GM15510 (cell line): ENCODE data around the gene PSME3IP1.

Experiments
- POLR2A ChIP-seq: IDR thresholded peaks from 3 replicates; pipeline ENCODE4 v1.6.1; 2011; ENCODE audit warnings: borderline replicate concordance; ENCODE audit not compliant: insufficient read length; ENCODE audit errors: extremely low read depth

The PSME3IP1 gene

GRCh38 chr16:57185945-57186871 lies at the start of gene PSME3IP1, which contains the start of gene RSPRY1:
Gene PSME3IP1 (minus strand): TSS chr16:57186039. CDS start chr16:57173854, 12,185 bp downstream.
Gene RSPRY1 (plus strand): TSS chr16:57186329. CDS start chr16:57204659, 18,330 bp downstream.
- peak; percentile 83 for TF ChIP-seq POLR2A

- no peak for TF ChIP-seq POLR2A
Observed at GRCh38 chr16:57235128-57236021, 49.5 kb upstream of the PSME3IP1 start.

- no peak for TF ChIP-seq POLR2A
Observed at GRCh38 chr16:57234707-57235092, 48.9 kb upstream of the PSME3IP1 start.

GRCh38 chr16:57233944-57234706 lies 48.3 kb upstream of the PSME3IP1 start:
- TF ChIP-seq POLR2A: no peak

- TF ChIP-seq POLR2A: no peak
Observed at GRCh38 chr16:57231821-57232350, 46.0 kb upstream of the PSME3IP1 start.

- no peak for TF ChIP-seq POLR2A
Observed at GRCh38 chr16:57229079-57229478, 43.2 kb upstream of the PSME3IP1 start.

GRCh38 chr16:57226701-57227621 lies 41.1 kb upstream of the PSME3IP1 start:
- no peak for TF ChIP-seq POLR2A

GRCh38 chr16:57225978-57226377 lies 40.1 kb upstream of the PSME3IP1 start:
- no peak for TF ChIP-seq POLR2A

GRCh38 chr16:57224651-57225335 lies 39.0 kb upstream of the PSME3IP1 start:
- no peak for TF ChIP-seq POLR2A

- TF ChIP-seq POLR2A: no peak
Observed at GRCh38 chr16:57223057-57223456, 37.2 kb upstream of the PSME3IP1 start.

GRCh38 chr16:57216968-57217367 lies 31.1 kb upstream of the PSME3IP1 start:
- TF ChIP-seq POLR2A: no peak

- TF ChIP-seq POLR2A: no peak
Observed at GRCh38 chr16:57213462-57213861, 27.6 kb upstream of the PSME3IP1 start.

- no peak for TF ChIP-seq POLR2A
Observed at GRCh38 chr16:57209780-57210179, 23.9 kb upstream of the PSME3IP1 start.
